ENCODE results near the gene SH3YL1.

DNA sequence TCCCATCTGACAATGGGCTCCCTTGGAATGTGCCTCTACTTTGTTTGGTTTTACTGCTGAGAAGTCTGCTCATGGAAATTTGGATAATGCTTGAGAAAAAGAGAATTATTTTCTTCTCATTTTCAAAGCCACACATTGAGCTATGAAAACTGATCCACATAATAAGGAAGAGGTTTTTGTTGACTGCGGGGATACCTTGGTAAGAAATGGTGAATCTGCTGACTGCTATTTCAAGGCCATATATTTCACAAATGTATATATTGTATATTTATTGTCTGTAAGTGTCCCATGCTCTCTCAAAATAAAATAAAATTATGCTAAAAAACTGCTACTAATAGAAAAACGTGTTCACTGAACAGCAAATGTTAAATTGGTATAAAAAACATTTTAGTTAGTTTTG, 15.1 kb downstream of the SH3YL1 start:
- TF ChIP-seq, protein P1, sequence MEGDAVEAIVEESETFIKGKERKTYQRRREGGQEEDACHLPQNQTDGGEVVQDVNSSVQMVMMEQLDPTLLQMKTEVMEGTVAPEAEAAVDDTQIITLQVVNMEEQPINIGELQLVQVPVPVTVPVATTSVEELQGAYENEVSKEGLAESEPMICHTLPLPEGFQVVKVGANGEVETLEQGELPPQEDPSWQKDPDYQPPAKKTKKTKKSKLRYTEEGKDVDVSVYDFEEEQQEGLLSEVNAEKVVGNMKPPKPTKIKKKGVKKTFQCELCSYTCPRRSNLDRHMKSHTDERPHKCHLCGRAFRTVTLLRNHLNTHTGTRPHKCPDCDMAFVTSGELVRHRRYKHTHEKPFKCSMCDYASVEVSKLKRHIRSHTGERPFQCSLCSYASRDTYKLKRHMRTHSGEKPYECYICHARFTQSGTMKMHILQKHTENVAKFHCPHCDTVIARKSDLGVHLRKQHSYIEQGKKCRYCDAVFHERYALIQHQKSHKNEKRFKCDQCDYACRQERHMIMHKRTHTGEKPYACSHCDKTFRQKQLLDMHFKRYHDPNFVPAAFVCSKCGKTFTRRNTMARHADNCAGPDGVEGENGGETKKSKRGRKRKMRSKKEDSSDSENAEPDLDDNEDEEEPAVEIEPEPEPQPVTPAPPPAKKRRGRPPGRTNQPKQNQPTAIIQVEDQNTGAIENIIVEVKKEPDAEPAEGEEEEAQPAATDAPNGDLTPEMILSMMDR (IDR thresholded peaks at IDR 0.05) = no peak
- no peak for TF ChIP-seq POLR2A (IDR thresholded peaks at IDR 0.05)
- TF ChIP-seq EP300 (IDR thresholded peaks at IDR 0.05) = no peak

Measured in gastroesophageal sphincter (tissue), 3 donors.